ENCODE data around the gene ROR2.

DNA sequence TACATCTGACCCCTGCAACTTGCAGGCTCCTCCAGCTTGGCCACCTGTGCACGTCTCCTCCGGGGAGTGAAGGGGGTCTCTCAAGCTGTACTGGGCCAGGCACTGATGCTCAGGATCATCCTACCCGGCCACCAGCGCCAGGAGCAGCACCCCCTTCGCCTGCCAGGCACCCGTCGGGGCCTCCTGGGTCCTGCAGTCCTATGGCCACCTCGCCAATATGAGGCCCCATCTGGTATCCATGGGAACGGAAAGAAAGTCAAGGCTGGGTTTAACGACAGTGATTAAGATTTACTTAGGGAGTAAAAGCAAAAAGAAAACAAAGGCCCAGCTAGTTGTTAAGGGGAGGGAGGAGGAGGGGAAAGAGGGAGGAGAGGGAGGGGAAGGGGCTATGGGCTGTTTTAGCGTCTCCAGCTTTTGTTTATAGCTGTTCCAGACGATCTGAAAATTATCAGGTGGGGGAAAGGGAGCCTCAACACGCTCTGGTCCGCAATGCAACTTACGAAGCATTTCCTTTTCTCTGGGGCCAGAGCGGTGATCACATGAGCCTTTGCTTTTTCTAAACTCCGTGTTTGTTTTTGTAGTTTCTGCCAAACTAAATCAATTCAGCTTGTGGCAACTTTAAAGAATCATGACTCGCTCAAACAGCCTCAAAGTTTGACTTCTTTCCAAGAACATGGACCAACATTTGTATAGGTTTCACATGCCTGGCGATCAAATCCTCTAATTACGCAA lies 132.4 kb downstream of the ROR2 start:
- TF ChIP-seq HDGF (IDR thresholded peaks at IDR 0.05; ENCODE audit: borderline replicate concordance) (no peak), ARNT (IDR thresholded peaks at IDR 0.05) (no peak), BHLHE40 (IDR thresholded peaks at IDR 0.05; ENCODE audit: borderline replicate concordance) (no peak), TARDBP (IDR thresholded peaks at IDR 0.05) (no peak), SP1 (IDR thresholded peaks at IDR 0.05) (no peak), FOXK2 (IDR thresholded peaks at IDR 0.05) (no peak), ZNF384 (IDR thresholded peaks at IDR 0.05) (no peak), FOXA1 (IDR thresholded peaks at IDR 0.05) (no peak), CTBP1 (IDR thresholded peaks at IDR 0.05; ENCODE audit: borderline replicate concordance) (no peak)

All from HEK293T (cell line).